Brain microvascular endothelial cell (primary cell): ENCODE results near the gene FHOD1.

Source experiments
- DNase-seq: peaks from one replicate; pipeline ENCODE4 v3.0.0-alpha.2; 2020
- H3K27ac ChIP-seq: fragments of 250-450 bp; sonication (Bioruptor Pico); 2 replicates; pipeline ENCODE4 v1.5.1; 2020; ENCODE audit warnings: mild to moderate bottlenecking, moderate library complexity
- H3K27me3 ChIP-seq: fragments of 250-450 bp; sonication (Bioruptor Pico); replicated peaks from 2 replicates; pipeline ENCODE4 v1.5.1; 2020; ENCODE audit warnings: mild to moderate bottlenecking
- H3K36me3 ChIP-seq: fragments of 250-450 bp; sonication (Bioruptor Pico); replicated peaks from 2 replicates; pipeline ENCODE4 v1.5.1; 2020; ENCODE audit warnings: mild to moderate bottlenecking
- H3K4me3 ChIP-seq: 2 replicates; pipeline ENCODE4 v1.5.1; 2011; ENCODE audit warnings: low read depth, mild to moderate bottlenecking, control low read depth, low read length, moderate library complexity
- in situ Hi-C: cut with HindIII; loops from 2 replicates; pipeline ENCODE4 v1.10.0; 2017; ENCODE audit warnings: low sequenced_read_pairs, low pct_ligation_motif_present
- TF ChIP-seq, protein P1 (sequence below): IDR thresholded peaks from 2 replicates; pipeline ENCODE4 v1.5.1; 2011; ENCODE audit warnings: low read depth, mild to moderate bottlenecking, moderate library complexity, low read length, control low read depth, inconsistent platforms; ENCODE audit errors: missing control alignments

FHOD1 gene

GRCh38 chr16:67259705-67260104, 12.4 kb upstream of the FHOD1 start:
- no peaks in the 10 kb centered on the region for H3K27me3 ChIP-seq
- TF ChIP-seq, protein P1, sequence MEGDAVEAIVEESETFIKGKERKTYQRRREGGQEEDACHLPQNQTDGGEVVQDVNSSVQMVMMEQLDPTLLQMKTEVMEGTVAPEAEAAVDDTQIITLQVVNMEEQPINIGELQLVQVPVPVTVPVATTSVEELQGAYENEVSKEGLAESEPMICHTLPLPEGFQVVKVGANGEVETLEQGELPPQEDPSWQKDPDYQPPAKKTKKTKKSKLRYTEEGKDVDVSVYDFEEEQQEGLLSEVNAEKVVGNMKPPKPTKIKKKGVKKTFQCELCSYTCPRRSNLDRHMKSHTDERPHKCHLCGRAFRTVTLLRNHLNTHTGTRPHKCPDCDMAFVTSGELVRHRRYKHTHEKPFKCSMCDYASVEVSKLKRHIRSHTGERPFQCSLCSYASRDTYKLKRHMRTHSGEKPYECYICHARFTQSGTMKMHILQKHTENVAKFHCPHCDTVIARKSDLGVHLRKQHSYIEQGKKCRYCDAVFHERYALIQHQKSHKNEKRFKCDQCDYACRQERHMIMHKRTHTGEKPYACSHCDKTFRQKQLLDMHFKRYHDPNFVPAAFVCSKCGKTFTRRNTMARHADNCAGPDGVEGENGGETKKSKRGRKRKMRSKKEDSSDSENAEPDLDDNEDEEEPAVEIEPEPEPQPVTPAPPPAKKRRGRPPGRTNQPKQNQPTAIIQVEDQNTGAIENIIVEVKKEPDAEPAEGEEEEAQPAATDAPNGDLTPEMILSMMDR, result no peak
- no peak overlapping the region for H3K27ac ChIP-seq
- H3K36me3 ChIP-seq, result no peaks in the 10 kb centered on the region
- no peak for DNase-seq
- no peak overlapping the region for H3K4me3 ChIP-seq
- in situ Hi-C loops, result no loop called here

GRCh38 chr16:67258161-67258835, 11.0 kb upstream of the FHOD1 start:
- Histone ChIP-seq H3K36me3 (no peaks in the 10 kb centered on the region), H3K27me3 (no peaks in the 10 kb centered on the region), H3K27ac (no peak overlapping the region), H3K4me3 (no peak overlapping the region)
- no peak for DNase-seq
- in situ Hi-C loops, result no loop called here
- TF ChIP-seq, protein P1, result no peak

GRCh38 chr16:67257486-67258160, 10.3 kb upstream of the FHOD1 start:
- DNase-seq, result no peak
- Histone ChIP-seq H3K4me3 (no peak overlapping the region), H3K36me3 (no peaks in the 10 kb centered on the region), H3K27ac (no peak overlapping the region), H3K27me3 (no peaks in the 10 kb centered on the region)
- TF ChIP-seq, protein P1, result no peak
- in situ Hi-C loops, result no loop called here

GRCh38 chr16:67256701-67257230, 9.5 kb upstream of the FHOD1 start:
- in situ Hi-C loops, result no loop called here
- DNase-seq, result no peak
- H3K27ac ChIP-seq, result no peak overlapping the region
- TF ChIP-seq, protein P1, result no peak
- H3K4me3 ChIP-seq, result no peak overlapping the region
- H3K27me3 ChIP-seq, result no peaks in the 10 kb centered on the region
- no peaks in the 10 kb centered on the region for H3K36me3 ChIP-seq

- Histone ChIP-seq H3K27me3 (no peaks in the 10 kb centered on the region), H3K36me3 (no peaks in the 10 kb centered on the region), H3K27ac (no peak overlapping the region), H3K4me3 (no peak overlapping the region)
- no peak for DNase-seq
- in situ Hi-C loops, result no loop called here
- TF ChIP-seq, protein P1, result no peak
Measured at GRCh38 chr16:67255553-67256221, 8.4 kb upstream of the FHOD1 start.
